ENCODE results near the gene RALB. TPM values are rescaled to one million over a fixed set of nuclear protein-coding genes. Genes with fewer than 3 reads are reported as not detected.

RALB gene
- total RNA-seq, 1 experiment from 2014 or later, result 7.2 TPM

GRCh38 chr2:120324933-120325332 lies 72.3 kb downstream of the RALB start:
- no peak overlapping the region for H3K27ac ChIP-seq (ENCODE audit: low read length)
- H3K4me3 ChIP-seq (ENCODE audit: low read length), result no peak overlapping the region
- H3K4me1 ChIP-seq (ENCODE audit: low read length), result peaks cover 44% of the 10 kb centered on the region
- no peaks in the 10 kb centered on the region for H4K20me1 ChIP-seq (ENCODE audit: insufficient read depth, low read depth, low read length)
- H3K9me3 ChIP-seq (ENCODE audit: low read length), result no peaks in the 10 kb centered on the region
- DNase-seq, result no peak
- no peak overlapping the region for H2AFZ ChIP-seq (ENCODE audit: low read length)
- H3K9me2 ChIP-seq (replicated peaks; ENCODE audit: insufficient read depth, low read length), result no peaks in the 10 kb centered on the region
- H3K27me3 ChIP-seq (ENCODE audit: low read length), result no peaks in the 10 kb centered on the region
- no peak overlapping the region for H3K4me2 ChIP-seq (ENCODE audit: low read depth, low read length, poor library complexity, severe bottlenecking)
- H3K36me3 ChIP-seq (ENCODE audit: insufficient read depth, low read length), result no peaks in the 10 kb centered on the region
- H3K79me2 ChIP-seq (ENCODE audit: low read length), result no peaks in the 10 kb centered on the region
- H3K9ac ChIP-seq (ENCODE audit: low read length), result no peak overlapping the region

- H3K4me1 ChIP-seq (ENCODE audit: low read length), result peaks cover 55% of the 10 kb centered on the region
- peak overlapping the region; percentile 62 for H3K4me2 ChIP-seq (ENCODE audit: low read depth, low read length, poor library complexity, severe bottlenecking)
- H2AFZ ChIP-seq (ENCODE audit: low read length), result no peak overlapping the region
- no peaks in the 10 kb centered on the region for H3K9me3 ChIP-seq (ENCODE audit: low read length)
- H3K4me3 ChIP-seq (ENCODE audit: low read length), result no peak overlapping the region
- H3K27ac ChIP-seq (ENCODE audit: low read length), result no peak overlapping the region
- H3K9ac ChIP-seq (ENCODE audit: low read length), result no peak overlapping the region
- H3K27me3 ChIP-seq (ENCODE audit: low read length), result no peaks in the 10 kb centered on the region
- no peak for DNase-seq
- H3K36me3 ChIP-seq (ENCODE audit: insufficient read depth, low read length), result no peaks in the 10 kb centered on the region
- H4K20me1 ChIP-seq (ENCODE audit: insufficient read depth, low read depth, low read length), result no peaks in the 10 kb centered on the region
- H3K79me2 ChIP-seq (ENCODE audit: low read length), result no peaks in the 10 kb centered on the region
- H3K9me2 ChIP-seq (replicated peaks; ENCODE audit: insufficient read depth, low read length), result no peaks in the 10 kb centered on the region
These were observed 73.4 kb downstream of the RALB start for GRCh38 chr2:120326066-120326465.

GRCh38 chr2:120330946-120331822 lies 78.5 kb downstream of the RALB start:
- Histone ChIP-seq H3K4me1 (ENCODE audit: low read length) (peaks cover 78% of the 10 kb centered on the region), H3K9ac (ENCODE audit: low read length) (peak overlapping the region; percentile 55), H3K79me2 (ENCODE audit: low read length) (no peaks in the 10 kb centered on the region), H2AFZ (ENCODE audit: low read length) (no peak overlapping the region; the same call in 1 of the 2 replicates), H3K4me3 (ENCODE audit: low read length) (peak overlapping the region; percentile 48), H3K36me3 (ENCODE audit: insufficient read depth, low read length) (no peaks in the 10 kb centered on the region), H3K9me2 (replicated peaks; ENCODE audit: insufficient read depth, low read length) (no peaks in the 10 kb centered on the region), H3K9me3 (ENCODE audit: low read length) (no peaks in the 10 kb centered on the region; the same call in 1 of the 2 replicates), H3K4me2 (ENCODE audit: low read depth, low read length, poor library complexity, severe bottlenecking) (peak overlapping the region; percentile 64), H3K27ac (ENCODE audit: low read length) (peak overlapping the region; percentile 87), H3K27me3 (ENCODE audit: low read length) (no peaks in the 10 kb centered on the region), H4K20me1 (ENCODE audit: insufficient read depth, low read depth, low read length) (no peaks in the 10 kb centered on the region)
- peak; percentile 90 for DNase-seq

- Histone ChIP-seq H3K27me3 (ENCODE audit: low read length) (no peaks in the 10 kb centered on the region), H3K79me2 (ENCODE audit: low read length) (no peaks in the 10 kb centered on the region), H3K27ac (ENCODE audit: low read length) (peak overlapping the region; percentile 87), H3K9me2 (replicated peaks; ENCODE audit: insufficient read depth, low read length) (no peaks in the 10 kb centered on the region), H2AFZ (ENCODE audit: low read length) (0 out of 2 replicates have a peak overlapping the region, but pooled peaks have one; percentile 35), H3K4me1 (ENCODE audit: low read length) (peaks cover 78% of the 10 kb centered on the region), H3K9ac (ENCODE audit: low read length) (peak overlapping the region; percentile 55), H3K36me3 (ENCODE audit: insufficient read depth, low read length) (no peaks in the 10 kb centered on the region), H3K9me3 (ENCODE audit: low read length) (no peaks in the 10 kb centered on the region; the same call in 1 of the 2 replicates), H3K4me3 (ENCODE audit: low read length) (peak overlapping the region; percentile 48), H4K20me1 (ENCODE audit: insufficient read depth, low read depth, low read length) (no peaks in the 10 kb centered on the region), H3K4me2 (ENCODE audit: low read depth, low read length, poor library complexity, severe bottlenecking) (peak overlapping the region; percentile 64)
- no peak for DNase-seq
These were observed 79.3 kb downstream of the RALB start for GRCh38 chr2:120331903-120332302.

GRCh38 chr2:120332384-120332783 lies 79.7 kb downstream of the RALB start:
- Histone ChIP-seq H3K27ac (ENCODE audit: low read length) (peak overlapping the region; percentile 87), H3K9ac (ENCODE audit: low read length) (peak overlapping the region; percentile 55; the same call in 1 of the 2 replicates), H3K4me3 (ENCODE audit: low read length) (0 out of 2 replicates have a peak overlapping the region, but pooled peaks have one; percentile 48), H3K36me3 (ENCODE audit: insufficient read depth, low read length) (no peaks in the 10 kb centered on the region), H3K4me2 (ENCODE audit: low read depth, low read length, poor library complexity, severe bottlenecking) (peak overlapping the region; percentile 64), H4K20me1 (ENCODE audit: insufficient read depth, low read depth, low read length) (no peaks in the 10 kb centered on the region), H3K79me2 (ENCODE audit: low read length) (no peaks in the 10 kb centered on the region), H3K27me3 (ENCODE audit: low read length) (no peaks in the 10 kb centered on the region), H3K4me1 (ENCODE audit: low read length) (peaks cover 78% of the 10 kb centered on the region), H2AFZ (ENCODE audit: low read length) (no peak overlapping the region), H3K9me3 (ENCODE audit: low read length) (no peaks in the 10 kb centered on the region; the same call in 1 of the 2 replicates), H3K9me2 (replicated peaks; ENCODE audit: insufficient read depth, low read length) (no peaks in the 10 kb centered on the region)
- DNase-seq, result no peak

- Histone ChIP-seq H3K4me1 (ENCODE audit: low read length) (peaks cover 81% of the 10 kb centered on the region), H3K9me3 (ENCODE audit: low read length) (no peaks in the 10 kb centered on the region; the same call in 1 of the 2 replicates), H2AFZ (ENCODE audit: low read length) (no peak overlapping the region), H3K36me3 (ENCODE audit: insufficient read depth, low read length) (no peaks in the 10 kb centered on the region), H3K4me2 (ENCODE audit: low read depth, low read length, poor library complexity, severe bottlenecking) (no peak overlapping the region), H3K9ac (ENCODE audit: low read length) (no peak overlapping the region), H3K79me2 (ENCODE audit: low read length) (no peaks in the 10 kb centered on the region), H3K27ac (ENCODE audit: low read length) (no peak overlapping the region), H3K27me3 (ENCODE audit: low read length) (no peaks in the 10 kb centered on the region), H3K9me2 (replicated peaks; ENCODE audit: insufficient read depth, low read length) (no peaks in the 10 kb centered on the region), H4K20me1 (ENCODE audit: insufficient read depth, low read depth, low read length) (no peaks in the 10 kb centered on the region), H3K4me3 (ENCODE audit: low read length) (no peak overlapping the region)
- no peak for DNase-seq
These were observed 81.4 kb downstream of the RALB start for GRCh38 chr2:120334068-120334467.

GRCh38 chr2:120336749-120337148 lies 84.1 kb downstream of the RALB start:
- Histone ChIP-seq H3K4me1 (ENCODE audit: low read length) (peaks cover 81% of the 10 kb centered on the region), H3K9me3 (ENCODE audit: low read length) (no peaks in the 10 kb centered on the region; the same call in 1 of the 2 replicates), H3K79me2 (ENCODE audit: low read length) (no peaks in the 10 kb centered on the region), H2AFZ (ENCODE audit: low read length) (no peak overlapping the region), H3K36me3 (ENCODE audit: insufficient read depth, low read length) (no peaks in the 10 kb centered on the region), H3K27me3 (ENCODE audit: low read length) (no peaks in the 10 kb centered on the region), H3K4me3 (ENCODE audit: low read length) (no peak overlapping the region), H3K9me2 (replicated peaks; ENCODE audit: insufficient read depth, low read length) (no peaks in the 10 kb centered on the region), H3K4me2 (ENCODE audit: low read depth, low read length, poor library complexity, severe bottlenecking) (no peak overlapping the region), H3K9ac (ENCODE audit: low read length) (no peak overlapping the region), H3K27ac (ENCODE audit: low read length) (no peak overlapping the region), H4K20me1 (ENCODE audit: insufficient read depth, low read depth, low read length) (no peaks in the 10 kb centered on the region)
- no peak for DNase-seq

- no peaks in the 10 kb centered on the region for H3K79me2 ChIP-seq (ENCODE audit: low read length)
- H3K27ac ChIP-seq (ENCODE audit: low read length), result peak overlapping the region; percentile 57
- H3K9me3 ChIP-seq (ENCODE audit: low read length), result no peaks in the 10 kb centered on the region; the same call in 1 of the 2 replicates
- H3K9ac ChIP-seq (ENCODE audit: low read length), result 0 out of 2 replicates have a peak overlapping the region, but pooled peaks have one; percentile 1
- H3K4me3 ChIP-seq (ENCODE audit: low read length), result no peak overlapping the region
- H3K9me2 ChIP-seq (replicated peaks; ENCODE audit: insufficient read depth, low read length), result no peaks in the 10 kb centered on the region
- H3K4me1 ChIP-seq (ENCODE audit: low read length), result peaks cover 81% of the 10 kb centered on the region
- no peak overlapping the region for H3K4me2 ChIP-seq (ENCODE audit: low read depth, low read length, poor library complexity, severe bottlenecking)
- DNase-seq, result no peak
- H3K36me3 ChIP-seq (ENCODE audit: insufficient read depth, low read length), result no peaks in the 10 kb centered on the region
- H3K27me3 ChIP-seq (ENCODE audit: low read length), result no peaks in the 10 kb centered on the region
- no peak overlapping the region for H2AFZ ChIP-seq (ENCODE audit: low read length)
- H4K20me1 ChIP-seq (ENCODE audit: insufficient read depth, low read depth, low read length), result no peaks in the 10 kb centered on the region
These were observed 85.4 kb downstream of the RALB start for GRCh38 chr2:120338015-120338414.

All from Karpas-422 (cell line).